ENCODE results near the gene PTER.

PTER gene

GRCh38 chr10:16436758-16437539 lies at the start of gene PTER:
Gene PTER (plus strand): TSS chr10:16437010. CDS start chr10:16484385, 47,375 bp downstream.
- H3K36me3 ChIP-seq (replicated peaks), result no peaks in the 10 kb centered on the region
- no peak for TF ChIP-seq CTCF (IDR thresholded peaks at IDR 0.05; ENCODE audit: low read depth, low read length, missing control alignments)
- no peak within 1 kb of the TSS for H3K27ac ChIP-seq
- DNase-seq, result peak; percentile 81
- H3K27me3 ChIP-seq (replicated peaks), result no peaks in the 10 kb centered on the region
- peak within 1 kb of the TSS; percentile 63 for H3K4me3 ChIP-seq (ENCODE audit: low read depth, low read length)
- in situ Hi-C loops (cut with HindIII; ENCODE audit: low pct_ligation_motif_present, low sequenced_read_pairs), result no loop called here

GRCh38 chr10:16392531-16393069 lies 44.2 kb upstream of the PTER start:
- in situ Hi-C loops (cut with HindIII; ENCODE audit: low pct_ligation_motif_present, low sequenced_read_pairs), result no loop called here
- no peaks in the 10 kb centered on the region for H3K27me3 ChIP-seq (replicated peaks)
- H3K36me3 ChIP-seq (replicated peaks), result no peaks in the 10 kb centered on the region
- no peak for TF ChIP-seq CTCF (IDR thresholded peaks at IDR 0.05; ENCODE audit: low read depth, low read length, missing control alignments)
- no peak overlapping the region for H3K27ac ChIP-seq
- DNase-seq, result no peak
- H3K4me3 ChIP-seq (ENCODE audit: low read depth, low read length), result no peak overlapping the region

- no peak overlapping the region for H3K4me3 ChIP-seq (ENCODE audit: low read depth, low read length)
- in situ Hi-C loops (cut with HindIII; ENCODE audit: low pct_ligation_motif_present, low sequenced_read_pairs), result no loop called here
Measured at GRCh38 chr10:16393271-16393858, 43.4 kb upstream of the PTER start.

GRCh38 chr10:16401416-16401815 lies 35.4 kb upstream of the PTER start:
- Histone ChIP-seq H3K27me3 (replicated peaks) (no peaks in the 10 kb centered on the region), H3K4me3 (ENCODE audit: low read depth, low read length) (no peak overlapping the region), H3K36me3 (replicated peaks) (no peaks in the 10 kb centered on the region), H3K27ac (no peak overlapping the region)
- in situ Hi-C loops (cut with HindIII; ENCODE audit: low pct_ligation_motif_present, low sequenced_read_pairs), result no loop called here
- no peak for DNase-seq
- no peak for TF ChIP-seq CTCF (IDR thresholded peaks at IDR 0.05; ENCODE audit: low read depth, low read length, missing control alignments)

More at GRCh38 chr10:16393271-16393858, 43.4 kb upstream of the PTER start:
- H3K27me3 ChIP-seq (replicated peaks), result no peaks in the 10 kb centered on the region
- no peaks in the 10 kb centered on the region for H3K36me3 ChIP-seq (replicated peaks)
- H3K27ac ChIP-seq, result no peak overlapping the region
- no peak for TF ChIP-seq CTCF (IDR thresholded peaks at IDR 0.05; ENCODE audit: low read depth, low read length, missing control alignments)
- DNase-seq, result no peak

GRCh38 chr10:16408379-16408778 lies 28.4 kb upstream of the PTER start:
- in situ Hi-C loops (cut with HindIII; ENCODE audit: low pct_ligation_motif_present, low sequenced_read_pairs), result no loop called here
- Histone ChIP-seq H3K36me3 (replicated peaks) (no peaks in the 10 kb centered on the region), H3K27me3 (replicated peaks) (no peaks in the 10 kb centered on the region), H3K27ac (no peak overlapping the region), H3K4me3 (ENCODE audit: low read depth, low read length) (no peak overlapping the region)
- no peak for TF ChIP-seq CTCF (IDR thresholded peaks at IDR 0.05; ENCODE audit: low read depth, low read length, missing control alignments)
- DNase-seq, result no peak

All from brain microvascular endothelial cell (primary cell).